ENCODE data around the gene SSH2.

The SSH2 gene

DNA sequence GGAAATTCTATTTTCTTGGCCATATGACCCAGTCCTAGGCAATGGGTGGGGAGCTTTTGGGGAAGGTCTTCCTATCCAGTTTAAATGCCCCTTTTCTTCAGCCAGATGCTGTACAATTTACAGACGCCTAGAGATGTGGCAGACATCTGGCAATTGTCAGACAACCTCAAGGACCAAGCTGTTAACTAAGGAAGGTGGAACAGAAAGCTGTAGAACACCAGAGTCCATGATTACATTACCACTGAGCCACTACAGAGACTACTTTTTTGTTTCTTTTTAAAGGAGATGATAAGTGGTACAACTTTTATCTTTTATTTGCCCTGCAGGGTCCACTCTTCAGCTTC, 286.2 kb downstream of the SSH2 start:
- Mint-ChIP-seq H3K4me3 (no peak overlapping the region), H3K9me3 (ENCODE audit: low read depth) (no peaks in the 10 kb centered on the region), H3K27ac (peak overlapping the region; percentile 75), H3K27me3 (no peaks in the 10 kb centered on the region), H3K4me1 (ENCODE audit: low read depth) (peaks cover 28% of the 10 kb centered on the region), H3K36me3 (peaks cover 7% of the 10 kb centered on the region)

DNA sequence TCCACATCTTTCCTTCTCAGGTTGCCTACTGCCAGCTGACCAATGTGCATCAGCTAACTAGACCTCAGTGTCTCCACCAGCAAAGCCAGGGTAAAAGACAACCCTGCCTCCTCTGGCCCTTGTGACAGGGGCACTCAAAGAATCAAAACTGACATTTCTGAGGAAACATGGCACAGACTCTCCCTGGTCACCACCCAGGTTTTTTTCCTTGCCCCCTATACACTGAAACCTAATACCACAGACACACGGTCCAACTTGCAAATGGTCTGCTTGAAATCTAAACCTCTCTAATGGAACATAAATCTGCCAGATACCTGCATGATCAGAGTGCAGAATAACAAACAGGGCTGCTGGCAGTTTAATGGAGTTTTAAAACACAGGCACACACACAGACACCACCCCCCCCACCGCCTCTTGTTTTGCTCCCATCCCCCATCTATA, 287.8 kb downstream of the SSH2 start:
- peak overlapping the region; percentile 70 for H3K27ac Mint-ChIP-seq
- H3K4me1 Mint-ChIP-seq (ENCODE audit: low read depth) = peaks cover 28% of the 10 kb centered on the region
- H3K4me3 Mint-ChIP-seq = no peak overlapping the region
- H3K36me3 Mint-ChIP-seq = peaks cover 7% of the 10 kb centered on the region
- H3K27me3 Mint-ChIP-seq = no peaks in the 10 kb centered on the region
- H3K9me3 Mint-ChIP-seq (ENCODE audit: low read depth) = no peaks in the 10 kb centered on the region

DNA sequence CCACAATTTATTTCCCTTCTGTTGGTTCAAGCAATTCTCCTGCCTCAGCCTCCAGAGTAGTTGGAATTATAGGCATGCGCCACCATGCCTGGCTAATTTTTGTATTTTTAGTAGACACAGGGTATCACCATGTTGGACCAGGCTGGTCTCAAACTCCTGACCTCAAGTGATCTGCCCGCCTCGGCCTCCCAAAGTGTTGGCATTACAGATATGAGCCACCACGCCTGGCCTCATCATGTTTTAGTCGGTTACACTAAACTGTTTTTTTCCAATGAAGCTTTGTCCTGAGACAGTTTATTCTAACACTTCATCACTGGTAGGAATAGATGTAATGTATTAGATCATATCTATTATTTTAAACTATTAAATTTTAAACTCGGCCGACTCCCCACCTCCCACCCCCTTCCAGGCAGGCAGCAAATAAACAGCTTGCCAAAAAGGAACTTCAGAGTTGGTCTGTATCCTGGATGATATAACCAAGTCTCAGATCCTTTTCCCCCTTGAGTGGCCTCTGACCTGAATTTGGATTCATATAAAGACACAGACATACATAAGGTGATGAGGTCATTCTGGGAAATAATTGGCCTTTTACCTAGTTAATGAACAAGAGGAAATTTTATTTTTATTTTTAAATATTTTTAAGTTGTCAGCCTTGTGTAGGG, 288.9 kb downstream of the SSH2 start:
- H3K4me1 Mint-ChIP-seq (ENCODE audit: low read depth) = peaks cover 28% of the 10 kb centered on the region
- peak overlapping the region; percentile 92 for H3K27ac Mint-ChIP-seq
- no peaks in the 10 kb centered on the region for H3K27me3 Mint-ChIP-seq
- no peaks in the 10 kb centered on the region for H3K9me3 Mint-ChIP-seq (ENCODE audit: low read depth)
- H3K4me3 Mint-ChIP-seq = no peak overlapping the region
- peaks cover 10% of the 10 kb centered on the region for H3K36me3 Mint-ChIP-seq

DNA sequence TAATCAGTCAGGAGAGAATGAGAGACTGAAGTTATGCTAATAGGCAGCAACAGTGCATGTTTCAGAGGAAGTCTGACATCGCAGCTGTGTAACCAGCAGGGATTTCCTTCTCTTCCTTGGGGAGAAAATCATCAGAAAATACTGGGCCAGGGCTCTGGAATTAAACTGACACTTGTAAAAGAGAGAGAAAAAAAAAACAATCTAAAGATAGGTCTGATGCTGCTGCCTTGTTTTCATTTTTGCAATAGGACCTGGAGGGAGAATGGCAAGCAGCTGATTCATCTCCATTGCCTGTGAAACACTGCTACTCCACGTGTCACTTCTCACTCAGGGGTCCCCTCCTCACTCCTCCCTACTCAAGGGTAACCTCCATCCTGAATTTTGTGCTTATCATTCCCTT, 289.6 kb downstream of the SSH2 start:
- Mint-ChIP-seq H3K9me3 (ENCODE audit: low read depth) (no peaks in the 10 kb centered on the region), H3K4me1 (ENCODE audit: low read depth) (peaks cover 26% of the 10 kb centered on the region), H3K36me3 (peaks cover 10% of the 10 kb centered on the region), H3K27me3 (no peaks in the 10 kb centered on the region), H3K27ac (peak overlapping the region; percentile 92), H3K4me3 (no peak overlapping the region)

DNA sequence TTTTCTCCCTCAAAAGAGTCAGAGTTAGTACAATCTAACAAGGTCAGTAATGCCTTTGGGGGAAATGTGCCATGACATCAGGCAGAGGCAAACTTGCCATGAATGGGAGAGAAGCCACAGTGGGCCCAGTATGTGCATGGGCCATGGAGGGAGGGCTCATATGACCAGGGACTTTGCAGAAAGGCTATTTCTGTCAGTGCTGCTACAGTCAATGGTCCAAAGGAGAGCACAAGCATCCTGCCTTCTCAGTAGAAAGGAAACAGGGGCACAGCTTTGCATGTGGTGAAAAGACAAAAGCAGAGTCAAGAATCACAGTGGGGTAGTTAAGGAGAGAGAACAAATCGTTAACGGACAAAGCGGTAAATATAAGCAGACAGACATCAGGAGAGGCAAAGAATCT, 296.1 kb downstream of the SSH2 start:
- H3K4me3 Mint-ChIP-seq = no peak overlapping the region
- no peaks in the 10 kb centered on the region for H3K27me3 Mint-ChIP-seq
- peak overlapping the region; percentile 92 for H3K27ac Mint-ChIP-seq
- no peaks in the 10 kb centered on the region for H3K9me3 Mint-ChIP-seq (ENCODE audit: low read depth)
- peaks cover 21% of the 10 kb centered on the region for H3K4me1 Mint-ChIP-seq (ENCODE audit: low read depth)
- peaks cover 3% of the 10 kb centered on the region for H3K36me3 Mint-ChIP-seq

- Mint-ChIP-seq H3K4me3 (no peak overlapping the region), H3K9me3 (ENCODE audit: low read depth) (no peaks in the 10 kb centered on the region), H3K4me1 (ENCODE audit: low read depth) (peaks cover 38% of the 10 kb centered on the region), H3K36me3 (no peaks in the 10 kb centered on the region), H3K27ac (peak overlapping the region; percentile 69), H3K27me3 (no peaks in the 10 kb centered on the region)
Observed at GRCh38 chr17:29630630-29631193, 299.3 kb downstream of the SSH2 start.

DNA sequence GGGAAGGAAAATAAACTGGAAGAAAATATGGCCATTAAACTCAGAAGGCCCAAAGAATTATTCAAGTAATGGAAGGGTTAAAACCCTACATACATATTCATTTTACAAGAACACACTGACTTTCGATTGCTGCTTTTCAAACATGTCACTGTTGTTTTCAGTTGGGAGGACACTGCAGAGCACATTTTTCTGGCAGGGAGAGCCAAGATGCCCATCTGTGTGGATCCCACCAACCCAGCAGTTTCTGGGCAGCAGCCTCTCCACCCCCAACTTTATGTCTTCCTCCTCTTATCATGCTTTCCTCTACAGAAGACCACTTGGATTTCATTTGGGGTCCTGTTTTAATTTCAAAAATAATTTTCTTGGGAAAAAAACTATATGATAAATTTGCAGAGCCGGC, 300.2 kb downstream of the SSH2 start:
- H3K27ac Mint-ChIP-seq = peak overlapping the region; percentile 69
- H3K9me3 Mint-ChIP-seq (ENCODE audit: low read depth) = no peaks in the 10 kb centered on the region
- peaks cover 47% of the 10 kb centered on the region for H3K4me1 Mint-ChIP-seq (ENCODE audit: low read depth)
- no peak overlapping the region for H3K4me3 Mint-ChIP-seq
- H3K27me3 Mint-ChIP-seq = no peaks in the 10 kb centered on the region
- H3K36me3 Mint-ChIP-seq = no peaks in the 10 kb centered on the region

DNA sequence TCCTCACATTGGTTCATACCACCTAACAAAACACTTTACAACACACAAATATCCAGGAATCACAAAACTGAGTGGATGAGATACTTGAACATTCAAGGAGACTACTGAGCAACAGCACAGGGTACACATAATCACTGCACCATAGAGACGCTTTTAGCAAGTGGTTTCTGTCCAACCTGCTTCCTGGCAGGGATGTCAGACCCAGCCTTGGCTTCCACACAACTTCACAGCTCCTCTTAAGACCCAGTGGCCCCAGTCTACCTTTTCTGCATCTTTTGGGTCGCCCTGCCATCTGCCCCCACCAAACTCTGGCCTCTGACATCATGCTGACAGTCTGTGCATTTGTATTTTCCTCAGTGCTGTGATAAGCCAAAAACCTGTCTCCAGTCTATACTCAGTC, 301.4 kb downstream of the SSH2 start:
- no peak overlapping the region for H3K4me3 Mint-ChIP-seq
- H3K4me1 Mint-ChIP-seq (ENCODE audit: low read depth) = peaks cover 54% of the 10 kb centered on the region
- H3K36me3 Mint-ChIP-seq = no peaks in the 10 kb centered on the region
- no peaks in the 10 kb centered on the region for H3K9me3 Mint-ChIP-seq (ENCODE audit: low read depth)
- H3K27ac Mint-ChIP-seq = peak overlapping the region; percentile 69
- H3K27me3 Mint-ChIP-seq = no peaks in the 10 kb centered on the region

- no peaks in the 10 kb centered on the region for H3K27me3 Mint-ChIP-seq
- no peak overlapping the region for H3K4me3 Mint-ChIP-seq
- peaks cover 58% of the 10 kb centered on the region for H3K4me1 Mint-ChIP-seq (ENCODE audit: low read depth)
- H3K27ac Mint-ChIP-seq = peak overlapping the region; percentile 84
- H3K36me3 Mint-ChIP-seq = no peaks in the 10 kb centered on the region
- H3K9me3 Mint-ChIP-seq (ENCODE audit: low read depth) = no peaks in the 10 kb centered on the region
Observed at GRCh38 chr17:29627951-29628350, 302.1 kb downstream of the SSH2 start.

GRCh38 chr17:29625037-29625750, 304.8 kb downstream of the SSH2 start:
- no peaks in the 10 kb centered on the region for H3K27me3 Mint-ChIP-seq
- H3K4me1 Mint-ChIP-seq (ENCODE audit: low read depth) = peaks cover 63% of the 10 kb centered on the region
- H3K36me3 Mint-ChIP-seq = no peaks in the 10 kb centered on the region
- H3K9me3 Mint-ChIP-seq (ENCODE audit: low read depth) = no peaks in the 10 kb centered on the region
- no peak overlapping the region for H3K4me3 Mint-ChIP-seq
- peak overlapping the region; percentile 92 for H3K27ac Mint-ChIP-seq

DNA sequence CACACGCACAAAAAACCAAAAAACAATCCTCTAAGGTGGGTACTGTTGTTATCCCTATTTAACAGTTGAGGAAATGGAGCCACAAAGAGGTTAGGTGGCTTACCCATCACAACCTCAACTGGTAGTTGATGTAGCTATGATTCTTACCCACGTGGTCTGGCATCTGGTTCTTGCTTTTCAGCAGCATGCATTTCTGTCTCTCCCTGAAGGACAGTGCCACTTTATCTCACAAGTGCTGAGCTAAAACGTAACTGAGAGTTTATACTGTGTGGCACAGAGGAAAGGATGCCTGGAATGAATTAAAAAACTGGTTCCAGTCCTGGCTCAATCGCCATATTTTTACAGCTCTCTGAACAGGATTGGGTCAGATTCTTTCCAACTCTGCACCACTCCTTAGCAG, 305.4 kb downstream of the SSH2 start:
- Mint-ChIP-seq H3K9me3 (ENCODE audit: low read depth) (no peaks in the 10 kb centered on the region), H3K4me1 (ENCODE audit: low read depth) (peaks cover 59% of the 10 kb centered on the region), H3K27me3 (no peaks in the 10 kb centered on the region), H3K36me3 (no peaks in the 10 kb centered on the region), H3K4me3 (peak overlapping the region; percentile 82), H3K27ac (peak overlapping the region; percentile 92)

GRCh38 chr17:29623283-29623647, 306.8 kb downstream of the SSH2 start:
- peaks cover 46% of the 10 kb centered on the region for H3K4me1 Mint-ChIP-seq (ENCODE audit: low read depth)
- H3K27ac Mint-ChIP-seq = peak overlapping the region; percentile 92

GRCh38 chr17:29622337-29623282, 307.4 kb downstream of the SSH2 start, which contains the start of gene CORO6:
Gene CORO6 (minus strand): TSS chr17:29622912. CDS start chr17:29621421, 1,491 bp downstream.
- H3K27me3 Mint-ChIP-seq = no peaks in the 10 kb centered on the region
- peak within 1 kb of the TSS; percentile 92 for H3K27ac Mint-ChIP-seq
- no peaks in the 10 kb centered on the region for H3K9me3 Mint-ChIP-seq (ENCODE audit: low read depth)
- H3K4me1 Mint-ChIP-seq (ENCODE audit: low read depth) = peaks cover 44% of the 10 kb centered on the region
- H3K4me3 Mint-ChIP-seq = peak within 1 kb of the TSS; percentile 82
- no peaks in the 10 kb centered on the region for H3K36me3 Mint-ChIP-seq

More at GRCh38 chr17:29623283-29623647, 306.8 kb downstream of the SSH2 start:
- no peaks in the 10 kb centered on the region for H3K9me3 Mint-ChIP-seq (ENCODE audit: low read depth)
- no peaks in the 10 kb centered on the region for H3K27me3 Mint-ChIP-seq
- peak overlapping the region; percentile 82 for H3K4me3 Mint-ChIP-seq
- H3K36me3 Mint-ChIP-seq = no peaks in the 10 kb centered on the region

DNA sequence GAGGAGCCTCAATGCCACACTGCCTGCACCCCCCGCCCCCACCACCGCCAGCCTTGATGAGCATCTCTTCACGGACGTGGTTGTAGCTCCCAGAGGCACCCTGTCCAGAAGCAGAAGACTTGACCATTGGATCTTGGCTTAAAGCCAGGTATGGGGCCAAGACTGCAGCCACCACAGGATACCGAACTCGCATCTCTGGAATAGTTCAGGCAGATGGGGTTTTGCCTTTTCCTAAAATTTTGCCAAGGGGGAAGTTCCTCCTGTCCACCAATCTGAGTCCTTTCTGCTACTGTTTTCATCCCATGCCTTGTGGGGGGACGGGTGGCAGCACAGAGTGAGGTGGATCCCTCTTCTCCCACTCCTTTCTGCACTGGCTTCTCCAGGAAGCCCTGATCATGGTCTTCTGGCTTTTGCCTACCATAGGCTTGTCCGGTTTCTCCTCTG, 308.3 kb downstream of the SSH2 start:
- Mint-ChIP-seq H3K27me3 (no peaks in the 10 kb centered on the region), H3K36me3 (no peaks in the 10 kb centered on the region), H3K4me1 (ENCODE audit: low read depth) (peaks cover 46% of the 10 kb centered on the region), H3K4me3 (peak overlapping the region; percentile 76), H3K9me3 (ENCODE audit: low read depth) (no peaks in the 10 kb centered on the region), H3K27ac (no peak overlapping the region)
